Measurements from ENCODE around the gene ARID3B.
"Not testable (repeated sequence)": the region's sequence is repeated elsewhere in the genome, so short reads cannot be mapped to it uniquely, and the experiment has no call there.

The ARID3B gene

DNA sequence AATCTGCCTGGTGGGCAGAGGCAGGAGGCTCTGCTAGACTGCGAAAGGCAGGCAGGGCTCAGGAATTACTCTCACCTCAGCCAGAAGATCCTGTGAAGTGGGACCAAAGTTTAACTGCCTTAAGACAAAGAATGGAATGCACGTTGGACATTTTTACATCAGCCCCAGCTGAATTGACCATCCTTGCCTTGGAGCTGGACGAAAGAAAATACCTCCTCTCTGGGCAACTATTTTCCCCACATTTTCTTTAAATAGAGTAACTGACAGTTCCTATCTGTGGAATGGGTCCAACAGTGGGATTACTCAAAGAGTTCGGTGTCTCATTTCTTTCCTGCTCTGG lies 28.7 kb downstream of the ARID3B start:
- no peak for DNase-seq (ENCODE audit: low read depth)

DNA sequence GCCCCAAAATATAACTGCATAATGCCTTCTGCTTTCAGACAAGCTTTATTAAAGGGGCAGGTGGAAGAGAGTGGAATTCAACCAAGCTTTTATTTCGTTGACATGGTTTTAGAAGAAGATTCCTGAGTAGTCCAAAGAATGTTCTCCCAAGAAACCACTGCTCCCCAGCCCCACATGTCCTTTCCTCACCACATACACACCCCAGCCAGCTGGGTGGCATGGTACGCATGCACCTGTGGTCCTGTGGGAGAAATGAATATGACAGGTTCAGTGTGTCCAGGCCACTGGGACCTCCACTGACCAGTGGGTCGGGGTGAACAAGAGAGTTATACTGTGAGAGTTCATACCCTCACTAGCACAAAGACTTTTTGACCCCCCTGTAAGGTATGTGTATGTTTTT lies 30.2 kb downstream of the ARID3B start:
- no peak for DNase-seq (ENCODE audit: low read depth)

GRCh38 chr15:74573987-74574386 lies 33.0 kb downstream of the ARID3B start:
- no peak for DNase-seq (ENCODE audit: low read depth)

GRCh38 chr15:74578496-74578994 lies 37.5 kb downstream of the ARID3B start:
- no peak for DNase-seq (ENCODE audit: low read depth)

GRCh38 chr15:74579001-74579400 lies 38.0 kb downstream of the ARID3B start:
- DNase-seq (ENCODE audit: low read depth): no peak

DNA sequence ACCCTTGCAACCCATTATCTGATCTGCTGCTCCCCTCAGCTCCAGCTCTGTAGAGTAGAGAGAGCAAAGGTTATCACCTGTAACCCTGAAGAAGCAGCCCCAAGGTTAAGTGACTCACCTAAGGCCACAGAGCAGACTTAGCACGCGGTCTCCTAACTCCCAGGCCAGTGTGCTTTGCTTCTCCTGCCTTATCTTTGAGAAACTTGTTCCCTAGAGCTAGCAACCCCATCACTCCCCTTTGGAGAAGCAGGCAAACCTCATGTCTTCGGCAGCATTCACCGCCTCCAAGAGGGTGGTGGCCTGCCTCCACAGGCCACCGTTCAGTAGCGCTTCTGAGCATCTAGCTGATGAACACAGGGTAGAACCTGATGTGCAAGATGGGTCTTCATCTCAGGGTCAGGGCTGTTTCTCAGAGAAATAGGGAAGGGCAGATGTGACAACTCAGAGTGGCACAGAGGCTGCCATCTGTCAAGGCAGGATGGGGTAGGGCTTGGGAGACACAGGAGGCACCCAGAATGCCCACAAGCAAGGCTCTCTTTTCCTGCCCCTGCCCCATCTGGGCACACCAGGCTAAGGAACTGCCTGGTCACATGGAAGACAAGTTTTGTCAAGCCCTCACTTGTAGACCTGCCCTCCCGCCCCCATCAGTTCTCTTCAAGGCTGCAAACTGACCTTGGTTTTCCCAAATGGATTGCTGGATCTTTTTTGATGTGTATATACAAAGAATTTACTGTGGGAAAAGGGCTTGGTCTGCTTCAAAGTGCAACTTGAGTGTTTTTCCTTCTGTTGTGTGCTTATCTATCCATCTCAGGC lies 39.7 kb downstream of the ARID3B start:
- DNase-seq (ENCODE audit: low read depth): no peak

- DNase-seq (ENCODE audit: low read depth): no peak
These were observed 43.2 kb downstream of the ARID3B start for GRCh38 chr15:74584204-74584603.

DNA sequence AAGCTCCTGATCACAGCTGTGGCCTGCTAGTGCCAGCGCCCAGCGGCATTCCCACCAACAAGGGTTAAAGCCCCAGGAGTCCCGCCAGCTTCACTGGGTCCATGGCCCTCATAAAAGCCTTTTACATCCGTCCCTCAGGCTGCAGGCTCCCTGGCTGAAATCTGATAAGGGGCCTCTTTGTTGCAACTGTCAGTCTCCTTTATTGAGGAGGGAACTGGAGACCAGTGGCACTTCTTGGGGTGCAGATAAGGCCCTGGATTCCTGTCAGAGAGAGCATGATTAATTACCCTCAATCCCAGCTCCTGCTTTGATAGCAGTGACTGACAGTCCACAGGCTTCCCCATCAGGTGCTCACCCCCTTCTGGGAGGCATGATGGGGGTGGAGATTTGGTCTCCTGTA lies 43.8 kb downstream of the ARID3B start:
- no peak for DNase-seq (ENCODE audit: low read depth)

- DNase-seq (ENCODE audit: low read depth): no peak
These were observed 44.2 kb downstream of the ARID3B start for GRCh38 chr15:74585191-74585590.

GRCh38 chr15:74585857-74586256 lies 44.8 kb downstream of the ARID3B start:
- no peak for DNase-seq (ENCODE audit: low read depth)

DNA sequence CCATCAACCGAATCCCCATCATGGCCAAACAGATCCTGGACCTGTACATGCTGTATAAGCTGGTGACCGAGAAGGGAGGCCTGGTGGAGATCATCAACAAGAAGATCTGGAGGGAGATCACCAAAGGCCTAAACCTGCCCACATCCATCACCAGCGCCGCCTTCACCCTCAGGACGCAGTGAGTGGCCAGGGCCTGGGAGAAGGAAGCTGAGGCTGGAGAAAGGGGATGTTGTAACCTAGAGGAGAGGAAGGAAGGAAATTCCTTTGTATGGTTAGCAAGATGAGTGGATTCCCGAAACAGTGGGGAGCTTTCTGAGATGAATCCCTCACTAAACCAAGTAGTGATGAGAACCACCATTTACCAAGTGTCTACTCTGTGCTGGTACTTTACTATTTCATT lies 48.8 kb downstream of the ARID3B start:
- no peak for DNase-seq (ENCODE audit: low read depth)

DNA sequence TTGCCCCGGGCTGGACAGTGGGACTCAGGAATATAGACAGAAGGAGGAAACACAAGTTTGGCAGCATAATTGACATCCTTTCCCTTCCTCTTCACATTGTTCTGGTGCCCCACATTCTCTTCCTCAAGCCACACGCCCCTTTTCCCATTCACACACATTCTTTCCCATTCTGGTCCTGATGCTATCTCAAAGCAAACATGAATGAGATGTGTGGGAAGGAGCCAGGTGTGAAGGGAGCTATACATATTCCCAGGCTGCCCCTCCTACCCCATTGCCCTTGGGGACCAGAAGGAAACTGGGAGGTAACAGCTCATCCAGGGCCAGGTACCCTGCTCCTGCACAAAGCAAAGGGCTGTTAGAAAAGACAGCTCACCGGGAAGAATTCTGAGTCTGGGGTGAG lies 51.2 kb downstream of the ARID3B start:
- DNase-seq (ENCODE audit: low read depth): no peak

GRCh38 chr15:74593122-74593521 lies 52.1 kb downstream of the ARID3B start:
- no peak for DNase-seq (ENCODE audit: low read depth)

GRCh38 chr15:74594455-74594854 lies 53.4 kb downstream of the ARID3B start:
- no peak for DNase-seq (ENCODE audit: low read depth)

DNA sequence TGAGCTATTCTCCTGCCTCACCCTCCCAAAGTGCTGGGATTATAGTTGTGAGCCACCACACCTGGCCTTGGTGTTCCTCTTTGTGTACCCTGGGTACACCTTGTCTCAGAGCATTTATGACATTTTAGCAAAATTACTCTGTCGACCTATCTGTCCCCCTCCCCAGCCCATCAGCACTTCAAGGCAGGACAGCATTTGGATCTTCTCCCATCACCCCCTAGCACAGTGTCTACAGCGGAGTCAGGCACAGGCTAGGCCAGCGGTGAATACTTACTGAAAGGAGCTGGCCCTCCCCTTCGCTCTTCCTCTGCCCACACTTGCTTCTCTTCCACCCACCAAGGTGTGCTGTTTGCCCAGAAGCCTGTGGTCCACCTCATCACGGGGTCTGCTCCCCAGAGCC lies 54.3 kb downstream of the ARID3B start:
- DNase-seq (ENCODE audit: low read depth): no peak

DNA sequence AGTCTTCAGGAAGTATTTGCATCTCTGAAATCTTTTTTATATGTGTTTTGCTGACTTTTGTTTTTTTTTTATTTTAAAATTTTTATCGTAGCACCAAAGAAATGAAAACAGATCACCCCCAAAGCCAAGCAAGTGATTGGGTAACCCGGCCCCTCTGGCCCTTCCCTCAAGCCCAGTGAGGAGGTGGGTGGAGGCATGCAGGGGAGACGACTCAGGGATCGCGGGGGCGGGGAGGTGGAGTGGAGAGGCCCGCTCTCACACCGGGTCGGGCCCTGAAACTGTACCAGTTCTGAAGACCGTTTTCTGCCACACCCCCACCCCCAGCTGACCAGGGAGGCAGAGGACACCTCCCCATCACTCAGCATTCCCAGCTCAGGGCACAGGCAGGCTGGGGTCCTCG lies 55.7 kb downstream of the ARID3B start:
- DNase-seq (ENCODE audit: low read depth): not testable (repeated sequence)

DNA sequence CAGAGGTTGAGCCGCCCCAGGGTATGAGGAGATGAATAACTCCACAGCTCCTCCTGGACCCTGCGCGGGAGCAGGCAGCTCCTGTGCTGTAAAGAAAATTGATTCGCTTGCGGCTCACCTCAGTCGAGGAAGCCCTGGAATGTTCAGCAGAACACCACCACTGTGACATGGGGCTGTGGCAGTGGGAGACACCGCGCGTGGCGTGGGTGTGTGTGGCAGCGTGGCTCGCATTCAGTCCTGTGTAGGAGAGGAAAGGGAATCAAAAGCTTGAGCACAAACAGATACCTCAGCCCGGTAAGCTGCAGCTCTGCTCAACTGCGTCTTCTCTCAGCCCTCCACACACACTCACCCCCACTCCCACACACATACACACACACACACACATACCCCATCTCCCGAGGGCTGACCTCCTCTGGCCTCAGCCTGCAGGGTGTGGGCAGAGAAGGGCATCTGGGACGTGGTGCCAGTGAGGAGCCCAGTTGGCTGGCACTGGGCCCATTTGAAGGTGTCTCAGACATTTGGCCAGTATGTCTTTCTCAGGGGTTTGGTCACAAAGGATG lies 56.2 kb downstream of the ARID3B start:
- not testable (repeated sequence) for DNase-seq (ENCODE audit: low read depth)

GRCh38 chr15:74598126-74598842 lies 57.3 kb downstream of the ARID3B start:
- DNase-seq (ENCODE audit: low read depth): peak; percentile 73

GRCh38 chr15:74599156-74599555 lies 58.1 kb downstream of the ARID3B start:
- DNase-seq (ENCODE audit: low read depth): no peak

- no peak for DNase-seq (ENCODE audit: low read depth)
These were observed 62.2 kb downstream of the ARID3B start for GRCh38 chr15:74603026-74603788.

DNA sequence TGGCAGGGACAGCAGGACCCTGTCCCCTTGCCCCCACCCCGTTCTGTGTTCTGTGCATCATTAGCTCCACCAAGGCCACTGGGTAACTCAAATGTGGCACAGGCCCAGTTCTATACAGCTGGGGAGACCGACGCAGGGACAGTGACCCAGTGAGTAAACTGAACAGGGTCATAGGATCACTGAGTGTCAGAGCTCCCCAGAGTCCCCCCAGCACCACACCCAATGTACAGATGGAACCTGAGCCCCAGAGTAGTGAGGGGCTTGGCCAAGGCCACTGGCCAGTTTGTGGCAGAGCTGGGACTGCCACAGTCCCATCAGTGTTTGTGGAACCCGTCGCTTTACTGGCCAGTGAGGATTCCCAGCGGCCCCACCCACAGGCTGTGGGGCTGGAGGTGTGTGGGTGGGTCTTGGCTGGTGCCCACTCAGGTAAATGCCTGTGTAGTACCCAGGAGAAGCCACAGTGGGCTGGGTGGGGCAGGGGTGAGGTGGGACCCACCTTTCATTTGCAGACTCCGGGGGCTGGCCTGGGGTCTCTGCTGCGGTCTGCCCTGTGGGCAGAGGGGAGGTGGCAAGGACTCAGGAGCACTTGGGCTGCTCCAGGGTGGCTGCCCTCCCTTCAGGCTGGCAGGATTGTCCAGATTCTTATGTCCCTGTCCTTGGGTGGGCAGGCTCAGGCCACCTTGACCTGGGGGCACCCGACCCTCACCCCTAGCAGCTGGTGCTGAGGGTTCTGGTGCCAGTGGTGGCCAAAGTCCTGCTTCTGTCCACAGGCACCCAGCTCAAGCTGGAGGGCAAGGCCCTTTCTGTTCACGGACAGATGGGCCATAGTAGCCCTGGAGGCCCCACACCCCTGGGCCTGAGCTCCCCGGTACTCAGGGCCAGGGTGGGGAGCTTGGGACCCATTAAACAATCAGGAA lies 63.0 kb downstream of the ARID3B start:
- no peak for DNase-seq (ENCODE audit: low read depth)
